Measurements from ENCODE around the gene TREML2.

Gene TREML2

DNA sequence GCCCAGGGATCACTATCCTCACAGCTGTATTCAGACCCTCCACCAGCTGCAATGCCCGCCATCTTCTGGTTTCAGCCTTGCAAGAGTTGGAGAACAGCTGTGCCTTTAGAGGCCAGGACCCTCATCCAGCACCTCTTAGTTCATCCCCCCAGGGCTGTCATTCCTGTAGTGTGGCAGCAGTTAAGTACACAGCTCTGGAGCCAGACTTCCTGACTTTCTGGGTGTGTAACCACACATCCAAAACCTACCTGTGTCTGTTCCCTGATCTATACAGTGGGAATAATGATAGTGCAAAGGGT is 37.6 kb downstream of the TREML2 start:
- no peak for TF ChIP-seq JUND (IDR thresholded peaks at IDR 0.05; ENCODE audit: low read depth)
- DNase-seq (ENCODE audit: low read depth in 1 of 2, low spot score in 1 of 2) = no peak
- in situ Hi-C loops (cut with HindIII; ENCODE audit: low pct_unique_long_range_greater_than_20kb, low sequenced_read_pairs) = no loop called here

DNA sequence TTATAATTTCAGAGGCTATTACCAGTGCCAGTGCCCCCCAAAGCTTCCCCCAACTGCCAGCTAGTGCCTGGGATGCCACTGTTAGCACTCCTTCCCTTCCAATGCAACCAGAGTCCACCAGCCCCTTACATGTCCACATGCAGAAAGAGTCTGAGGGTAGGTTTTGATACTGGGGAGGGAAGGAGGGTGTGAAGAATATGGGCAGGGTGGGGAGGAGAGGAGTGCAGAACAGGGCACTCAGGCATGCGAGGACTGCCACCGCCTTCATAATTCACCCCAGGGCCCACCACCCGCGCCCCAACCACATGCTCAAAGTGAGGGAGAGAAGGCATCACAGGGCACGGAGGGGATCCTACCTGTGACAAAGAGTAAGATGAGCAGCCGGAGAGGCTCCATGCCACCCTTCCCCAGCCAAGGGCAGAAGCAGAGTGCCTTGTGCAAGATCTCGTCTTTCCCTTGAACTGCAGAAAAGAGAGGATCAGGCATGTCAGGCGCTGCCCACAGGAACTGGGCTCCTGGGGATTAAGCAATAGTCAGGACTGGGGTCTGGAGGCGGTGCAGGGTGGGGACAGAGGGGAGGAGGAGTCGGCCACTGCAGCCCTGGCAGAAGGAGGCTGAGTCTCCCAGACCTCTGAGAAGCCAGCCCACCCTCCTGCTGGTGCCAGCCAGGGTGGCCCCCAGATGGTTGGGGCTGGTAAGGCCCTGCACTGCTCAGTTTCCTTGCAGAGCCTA is 38.1 kb downstream of the TREML2 start, which contains the start of gene TREM2:
Gene TREM2, minus strand, starts transcription at position 430 of the 732 bp plus-strand sequence. Its CDS starts 34 bp downstream, at position 396.
- in situ Hi-C loops (cut with HindIII; ENCODE audit: low pct_unique_long_range_greater_than_20kb, low sequenced_read_pairs) = no loop called here
- DNase-seq (ENCODE audit: low read depth in 1 of 2, low spot score in 1 of 2) = no peak
- no peak for TF ChIP-seq JUND (IDR thresholded peaks at IDR 0.05; ENCODE audit: low read depth)

DNA sequence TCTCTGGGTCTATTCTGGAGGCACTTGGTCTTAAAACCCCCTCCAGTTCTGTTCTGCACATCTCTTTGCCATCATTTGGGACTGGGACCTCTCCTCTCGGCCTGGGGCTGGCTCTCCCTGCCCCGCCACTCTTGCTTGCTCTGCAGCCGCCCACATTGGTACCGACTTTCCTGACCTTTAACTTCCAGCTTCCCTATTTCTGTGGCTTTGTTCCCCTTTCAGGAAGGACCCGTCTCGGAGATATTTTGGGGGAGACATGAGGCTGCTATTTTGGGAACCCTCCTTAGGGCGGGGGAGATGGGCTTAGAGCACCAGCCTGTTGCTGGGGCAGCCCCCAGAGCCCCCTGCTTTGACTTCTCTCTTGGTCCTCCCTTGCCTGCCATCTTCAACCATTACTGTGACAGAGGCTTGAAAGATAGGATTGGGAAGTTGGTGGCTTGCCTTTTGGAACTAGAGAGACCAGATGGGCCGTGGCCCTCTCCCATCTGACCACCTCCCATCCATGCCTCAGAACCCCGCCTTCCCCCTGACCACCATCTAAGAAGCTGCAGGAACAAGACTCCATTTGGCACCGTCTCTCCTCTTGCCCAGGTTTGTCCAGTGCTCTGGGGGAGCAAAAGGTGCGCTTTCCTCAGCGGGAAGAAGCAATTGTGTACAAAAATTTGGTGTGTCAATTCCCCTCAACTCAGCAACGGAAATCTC is 38.9 kb downstream of the TREML2 start:
- TF ChIP-seq JUND (IDR thresholded peaks at IDR 0.05; ENCODE audit: low read depth) = no peak
- in situ Hi-C loops (cut with HindIII; ENCODE audit: low pct_unique_long_range_greater_than_20kb, low sequenced_read_pairs) = no loop called here
- no peak for DNase-seq (ENCODE audit: low read depth in 1 of 2, low spot score in 1 of 2)

DNA sequence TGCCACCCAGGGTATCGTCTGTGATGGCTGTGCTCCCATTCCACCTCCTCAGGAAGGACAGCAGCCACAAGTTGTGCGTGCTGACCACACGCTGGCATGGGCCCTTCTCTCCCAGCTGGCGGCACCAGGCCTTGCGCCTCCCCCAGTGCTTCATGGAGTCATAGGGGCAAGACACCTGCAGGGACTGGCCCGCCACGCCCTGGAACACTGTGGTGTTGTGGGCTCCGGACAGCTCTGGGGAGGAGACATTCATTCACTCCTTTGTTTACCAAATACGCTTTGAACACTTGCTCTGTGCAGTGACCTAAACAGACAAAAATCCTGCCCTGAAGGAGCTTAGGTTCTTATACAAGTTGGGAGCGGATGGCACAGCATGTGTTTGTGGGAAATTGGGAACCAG is 39.6 kb downstream of the TREML2 start:
- in situ Hi-C loops (cut with HindIII; ENCODE audit: low pct_unique_long_range_greater_than_20kb, low sequenced_read_pairs) = no loop called here
- no peak for TF ChIP-seq JUND (IDR thresholded peaks at IDR 0.05; ENCODE audit: low read depth)

DNA sequence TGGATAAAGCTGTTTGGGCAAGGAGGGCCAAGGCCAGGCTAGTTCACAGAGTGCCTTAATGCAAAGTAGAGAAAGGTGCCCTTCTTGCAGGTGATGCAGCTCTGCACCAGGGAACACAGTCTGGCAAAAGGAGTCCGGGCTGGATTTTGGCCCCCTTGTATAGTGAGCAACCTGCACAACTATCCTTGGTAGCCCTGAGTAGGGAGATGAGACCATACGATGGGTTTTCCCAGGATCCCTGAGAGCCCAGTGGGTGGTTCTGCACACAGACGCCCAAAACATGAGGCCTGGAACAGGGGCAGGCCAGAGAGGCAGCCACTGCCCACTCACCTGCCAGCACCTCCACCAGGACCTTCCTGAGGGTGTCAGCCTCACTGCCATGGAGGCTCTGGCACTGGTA is 40.0 kb downstream of the TREML2 start:
- TF ChIP-seq JUND (IDR thresholded peaks at IDR 0.05; ENCODE audit: low read depth) = no peak
- no peak for DNase-seq (ENCODE audit: low read depth in 1 of 2, low spot score in 1 of 2)
- in situ Hi-C loops (cut with HindIII; ENCODE audit: low pct_unique_long_range_greater_than_20kb, low sequenced_read_pairs) = no loop called here

More for the DNA sequence above, 39.6 kb downstream of the TREML2 start:
- DNase-seq (ENCODE audit: low read depth in 1 of 2, low spot score in 1 of 2) = no peak

DNA sequence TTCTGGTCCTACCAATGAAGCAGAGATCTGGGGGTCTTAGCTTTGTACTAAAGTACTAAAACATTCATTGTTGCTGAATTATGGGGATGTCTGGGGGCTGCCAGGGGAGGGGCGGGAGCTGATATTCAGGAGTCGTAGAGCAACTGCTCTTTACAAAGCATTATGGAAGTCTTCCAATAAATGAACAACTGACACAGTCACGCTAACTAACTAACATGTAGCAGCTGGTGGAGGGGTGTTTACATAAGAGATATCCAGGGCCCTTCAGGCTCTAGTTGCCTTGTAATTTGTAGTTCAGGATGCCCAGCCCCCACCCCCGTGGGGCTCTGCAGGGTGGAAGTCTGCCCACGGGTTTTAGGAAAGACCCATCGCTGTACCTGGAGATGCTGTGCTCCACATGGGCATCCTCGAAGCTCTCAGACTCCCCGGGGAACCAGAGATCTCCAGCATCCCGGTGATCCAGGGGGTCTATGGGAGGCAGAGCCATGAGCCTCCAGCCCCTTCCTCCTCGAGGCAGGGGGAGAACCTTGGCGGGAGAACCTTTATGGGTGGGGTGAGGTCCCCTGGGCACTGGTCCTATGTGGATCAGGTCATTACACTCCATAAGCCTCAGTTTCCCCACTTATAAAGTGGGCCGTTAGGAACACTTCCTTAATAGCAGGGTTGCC is 41.4 kb downstream of the TREML2 start:
- in situ Hi-C loops (cut with HindIII; ENCODE audit: low pct_unique_long_range_greater_than_20kb, low sequenced_read_pairs) = no loop called here
- DNase-seq (ENCODE audit: low read depth in 1 of 2, low spot score in 1 of 2) = no peak

DNA sequence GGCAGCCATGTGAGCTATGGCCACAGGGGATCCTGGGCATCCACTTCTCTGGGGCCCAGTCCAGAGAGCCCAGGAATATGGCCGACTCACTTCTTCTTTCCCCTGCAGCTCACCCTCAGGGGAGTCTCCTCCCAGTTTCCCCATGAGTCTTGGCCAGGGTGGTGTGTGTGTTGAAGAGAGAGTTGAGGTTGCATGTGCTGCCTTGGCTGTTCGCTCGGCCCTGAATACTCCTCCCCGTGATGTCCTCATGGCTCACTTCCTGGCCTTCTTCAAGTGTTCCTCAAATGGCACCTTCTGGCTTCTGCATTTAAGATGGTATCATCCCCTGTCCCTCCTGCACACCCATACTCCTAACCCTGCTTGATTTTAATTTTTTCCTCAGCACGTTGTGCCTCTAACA is 43.6 kb downstream of the TREML2 start:
- in situ Hi-C loops (cut with HindIII; ENCODE audit: low pct_unique_long_range_greater_than_20kb, low sequenced_read_pairs) = no loop called here
- TF ChIP-seq JUND (IDR thresholded peaks at IDR 0.05; ENCODE audit: low read depth) = no peak
- DNase-seq (ENCODE audit: low read depth in 1 of 2, low spot score in 1 of 2) = no peak

More for the DNA sequence above, 41.4 kb downstream of the TREML2 start:
- TF ChIP-seq JUND (IDR thresholded peaks at IDR 0.05; ENCODE audit: low read depth) = no peak

DNA sequence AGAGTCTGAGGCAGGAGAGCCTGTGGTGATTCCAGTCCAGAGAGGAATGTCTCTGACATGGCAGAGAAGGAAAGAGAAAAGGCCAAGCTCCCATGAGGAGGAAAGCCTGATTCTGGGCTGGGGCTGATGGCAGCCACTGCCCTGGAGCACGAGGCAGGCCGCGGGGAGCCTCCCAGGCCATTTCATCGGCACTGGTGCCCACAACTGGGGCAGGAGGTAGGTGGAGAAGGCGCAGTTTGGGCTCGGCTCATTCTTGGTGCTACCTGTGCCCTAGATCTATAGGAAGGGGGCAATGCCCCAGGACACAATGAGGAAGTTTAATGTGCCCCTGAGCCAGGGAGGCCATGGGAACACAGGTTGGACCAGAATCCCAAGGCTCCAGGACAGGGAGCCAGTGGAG is 44.2 kb downstream of the TREML2 start:
- no peak for TF ChIP-seq JUND (IDR thresholded peaks at IDR 0.05; ENCODE audit: low read depth)
- in situ Hi-C loops (cut with HindIII; ENCODE audit: low pct_unique_long_range_greater_than_20kb, low sequenced_read_pairs) = no loop called here
- DNase-seq (ENCODE audit: low read depth in 1 of 2, low spot score in 1 of 2) = no peak

DNA sequence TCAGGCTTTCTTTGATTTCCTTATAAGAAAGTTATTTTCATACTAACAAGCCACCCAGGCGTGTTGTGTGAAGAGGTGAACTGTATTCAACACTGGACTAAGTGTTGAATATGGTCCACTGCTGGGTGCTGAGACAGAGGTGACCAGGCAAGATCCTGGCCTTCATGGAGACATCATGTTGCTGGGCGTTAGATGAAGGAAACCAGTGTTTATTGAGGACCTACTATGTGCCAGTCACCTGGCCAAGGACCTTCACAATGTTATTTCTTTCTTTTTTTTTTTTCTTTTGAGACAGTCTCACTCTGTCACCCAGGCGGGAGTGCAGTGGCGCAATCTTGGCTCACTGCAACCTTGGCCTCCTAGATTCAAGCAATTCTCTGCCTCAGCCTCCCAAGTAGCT is 44.9 kb downstream of the TREML2 start:
- TF ChIP-seq JUND (IDR thresholded peaks at IDR 0.05; ENCODE audit: low read depth) = no peak
- no peak for DNase-seq (ENCODE audit: low read depth in 1 of 2, low spot score in 1 of 2)
- in situ Hi-C loops (cut with HindIII; ENCODE audit: low pct_unique_long_range_greater_than_20kb, low sequenced_read_pairs) = no loop called here

DNA sequence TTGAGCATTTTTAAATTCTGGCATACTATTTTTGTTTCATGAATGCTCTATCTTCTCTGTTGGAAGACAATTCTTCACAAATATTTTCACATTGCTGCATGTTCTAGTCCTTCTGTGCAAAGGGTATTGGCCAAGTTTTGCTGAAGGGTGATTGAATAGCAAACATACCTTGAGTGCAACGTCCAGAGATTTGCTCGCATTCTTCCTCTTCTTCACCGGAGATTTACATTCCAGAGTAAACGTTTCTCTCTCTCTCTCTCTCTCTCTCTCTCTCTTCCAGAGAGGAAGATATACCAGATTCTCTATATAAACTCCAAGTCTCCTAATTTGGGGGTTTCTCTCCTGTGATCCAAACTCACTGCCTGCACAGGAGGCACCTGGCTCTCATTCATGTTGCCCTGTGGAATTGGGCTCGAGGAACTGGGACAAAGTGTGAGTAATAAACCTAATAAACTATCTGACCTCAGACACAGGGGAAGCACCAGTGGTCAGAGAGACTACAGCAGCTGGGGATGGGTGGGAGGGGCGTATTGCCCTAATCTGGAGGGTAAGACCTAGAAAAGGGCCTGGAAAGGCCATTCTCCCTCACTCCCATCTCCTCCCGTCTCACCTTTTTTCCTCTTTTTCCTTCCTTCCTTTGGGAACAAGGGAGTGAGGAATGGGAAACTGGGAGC is 45.7 kb downstream of the TREML2 start:
- TF ChIP-seq JUND (IDR thresholded peaks at IDR 0.05; ENCODE audit: low read depth) = no peak
- in situ Hi-C loops (cut with HindIII; ENCODE audit: low pct_unique_long_range_greater_than_20kb, low sequenced_read_pairs) = no loop called here
- peak in 1 of 2 experiments; percentile 10 for DNase-seq (ENCODE audit: low read depth in 1 of 2, low spot score in 1 of 2)

DNA sequence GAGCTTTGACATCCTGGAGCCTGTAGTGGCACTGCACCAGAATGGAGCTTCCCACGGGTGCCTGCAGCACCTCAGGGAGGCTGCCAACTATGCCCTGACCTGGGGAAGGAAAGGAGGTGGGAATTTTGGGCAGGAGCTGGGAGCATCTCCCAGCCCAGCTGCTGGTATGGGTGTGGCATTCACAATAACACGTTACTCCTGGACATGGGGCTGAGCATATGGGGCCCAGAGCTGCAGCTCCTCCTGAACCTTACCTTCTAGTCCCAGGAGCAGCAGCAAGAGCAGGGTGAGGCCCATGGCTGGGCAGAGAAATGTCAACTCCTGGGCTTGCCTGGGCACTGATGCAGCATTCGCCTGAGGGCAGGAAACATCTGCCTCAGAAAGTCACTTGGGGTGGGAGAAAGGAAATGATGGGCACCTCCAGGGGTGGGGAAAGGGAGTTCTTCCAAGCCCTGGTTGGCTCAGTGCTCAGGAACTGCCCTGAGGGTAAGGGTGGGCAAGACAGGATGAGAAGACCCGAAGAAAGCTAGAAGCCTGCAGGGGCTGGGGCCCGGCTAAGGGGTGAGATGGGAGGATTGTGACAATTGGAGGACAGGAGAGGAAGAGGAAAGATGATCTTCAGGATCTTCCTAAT is 46.8 kb downstream of the TREML2 start, which contains the start of gene TREML1:
Gene TREML1, minus strand, starts transcription at position 356 of the 634 bp plus-strand sequence. Its CDS starts 59 bp downstream, at position 297.
- no peak for TF ChIP-seq JUND (IDR thresholded peaks at IDR 0.05; ENCODE audit: low read depth)
- in situ Hi-C loops (cut with HindIII; ENCODE audit: low pct_unique_long_range_greater_than_20kb, low sequenced_read_pairs) = no loop called here
- no peak for DNase-seq (ENCODE audit: low read depth in 1 of 2, low spot score in 1 of 2)

DNA sequence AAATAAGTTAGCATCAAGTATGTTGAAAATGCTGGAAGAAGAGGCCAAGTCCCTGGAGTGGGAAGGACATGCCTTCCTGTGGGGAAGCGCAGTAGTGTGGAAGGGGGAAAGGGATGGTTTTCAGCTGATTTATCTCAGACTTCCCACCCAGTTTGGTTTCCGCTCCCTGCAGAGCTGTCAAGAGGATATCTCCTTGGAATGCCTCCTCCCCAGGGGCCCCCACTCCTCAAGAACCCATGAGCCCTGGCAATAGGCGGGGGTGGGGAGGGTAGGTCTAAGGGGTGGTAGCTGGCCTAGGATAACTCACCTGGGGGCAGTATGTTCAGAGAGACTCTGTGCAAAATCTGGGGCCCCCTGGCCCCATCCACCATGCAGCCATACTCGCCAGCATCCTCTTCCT is 47.5 kb downstream of the TREML2 start:
- TF ChIP-seq JUND (IDR thresholded peaks at IDR 0.05; ENCODE audit: low read depth) = no peak
- DNase-seq (ENCODE audit: low read depth in 1 of 2, low spot score in 1 of 2) = no peak
- in situ Hi-C loops (cut with HindIII; ENCODE audit: low pct_unique_long_range_greater_than_20kb, low sequenced_read_pairs) = no loop called here

Data from T47D (cell line).